Right cardiac atrium (tissue), 5 donors: ENCODE results near the gene GNL1. TPM values are rescaled to one million over a fixed set of nuclear protein-coding genes. Genes with fewer than 3 reads are reported as not detected.

ENCODE experiments used
- ATAC-seq, 2 donors: fragments of 200-7000 bp; cut with Tn5 transposase; one replicate each; pipeline versions ENCODE4 v1.8.0 to v1.9.1; 2020; ENCODE audit warnings: moderate library complexity in 2 of 2, mild to moderate bottlenecking in 1 of 2
- DNase-seq, 3 donors: peaks; one replicate each; pipeline ENCODE4 v3.0.0-alpha.2; 2020
- H3K27ac ChIP-seq: one replicate; pipeline ENCODE4 v1.5.1; 2013; ENCODE audit warnings: mild to moderate bottlenecking, low read length, control low read depth, moderate library complexity
- H3K27me3 ChIP-seq: one replicate; pipeline ENCODE4 v1.6.1; 2013; ENCODE audit not compliant: control insufficient read depth, insufficient read depth
- H3K4me1 ChIP-seq: one replicate; pipeline ENCODE4 v1.6.1; 2013; ENCODE audit warnings: low read length; ENCODE audit not compliant: control insufficient read depth, insufficient read depth
- H3K4me3 ChIP-seq: one replicate; pipeline ENCODE4 v1.5.1; 2013; ENCODE audit warnings: low read length, control low read depth
- H3K9me3 ChIP-seq: one replicate; pipeline ENCODE4 v1.6.1; 2013; ENCODE audit warnings: low read length; ENCODE audit not compliant: control insufficient read depth
- WGBS: extraction: QIAGEN DNeasy Blood & Tissue Kit; methylation state at CpG from one replicate; pipeline ENCODE4 v1.1.7; 2013; 5-methylcytosine and 5-hydroxymethylcytosine counted together
- intact Hi-C, 4 donors: fragments of 100-400 bp; cut with DNase I; formaldehyde crosslinking; loops; one replicate each; pipeline versions ENCODE4 v1.11.0 to v1.14.0; 2022 to 2023
- polyA plus RNA-seq: library from polyadenylated mRNA; stranded (reverse); fragments of 200-250 nt; gene quantifications from one replicate; pipeline ENCODE4 v1.2.3, GENCODE V29; 2013
- total RNA-seq, 4 donors: library from RNA; stranded (reverse); fragmentation: NEBNext Ultra II Directional; extraction: Animal tissue kit (Norgen Biotek cat#: 25700); gene quantifications; one replicate each; pipeline ENCODE4 v1.2.1, GENCODE V29; 2021
- donor health status: healthy with polysubstance abuse.
- donor health status: DM: no; HTN: yes; CAD: no.
- donor health status: DM: no; HTN: no; CAD: no.
- donor health status: DM: no; HTN: yes; CAD: no; lungs with severe emphysema.
- donor health status: DM: yes; HTN: yes; CAD: no.

GNL1 gene
- total and polyA plus RNA-seq, 5 donors, result 22.7 to 33.7 (median 24.2) TPM

- no peaks in the 10 kb centered on the region for H3K27me3 ChIP-seq
- intact Hi-C loops, result loop anchor here in 1 of 4 donors (10.0 kb wide), 1 partner anchor 47 kb away; no protein-coding TSS in a partner anchor
- 98% methylated on average over 1 of the region's 1 CpG for WGBS
- H3K27ac ChIP-seq, result no peak overlapping the region
- no peaks in the 10 kb centered on the region for H3K9me3 ChIP-seq
- ATAC-seq (no peak), DNase-seq (no peak)
- no peaks in the 10 kb centered on the region for H3K4me1 ChIP-seq
- no peak overlapping the region for H3K4me3 ChIP-seq
These were observed 36.0 kb upstream of the GNL1 start for GRCh38 chr6:30592287-30592686.

GRCh38 chr6:30591008-30591407, 34.7 kb upstream of the GNL1 start:
- Histone ChIP-seq H3K27ac (no peak overlapping the region), H3K9me3 (no peaks in the 10 kb centered on the region), H3K27me3 (no peaks in the 10 kb centered on the region), H3K4me1 (no peaks in the 10 kb centered on the region), H3K4me3 (no peak overlapping the region)
- intact Hi-C loops, result loop anchor here in 1 of 4 donors (10.0 kb wide), 1 partner anchor 46 kb away; no protein-coding TSS in a partner anchor
- no peak for DNase-seq
- ATAC-seq, result no peak
- WGBS, result 46% methylated on average over 1 of the region's 1 CpG

- Histone ChIP-seq H3K27me3 (no peaks in the 10 kb centered on the region), H3K27ac (no peak overlapping the region), H3K4me1 (no peaks in the 10 kb centered on the region), H3K4me3 (no peak overlapping the region), H3K9me3 (no peaks in the 10 kb centered on the region)
- WGBS, result 82% methylated on average over 8 of the region's 8 CpGs
- DNase-seq, result no peak
- intact Hi-C loops, result loop anchor here in 1 of 4 donors (10.0 kb wide), 1 partner anchor 46 kb away; no protein-coding TSS in a partner anchor
- ATAC-seq, result no peak
These were observed 34.2 kb upstream of the GNL1 start for GRCh38 chr6:30590509-30590908.

- Histone ChIP-seq H3K9me3 (no peaks in the 10 kb centered on the region), H3K27ac (no peak overlapping the region), H3K4me1 (no peaks in the 10 kb centered on the region), H3K27me3 (no peaks in the 10 kb centered on the region), H3K4me3 (no peak overlapping the region)
- DNase-seq (no peak), ATAC-seq (no peak)
- 93% methylated on average over 15 of the region's 15 CpGs for WGBS
- intact Hi-C loops, result loop anchor here in 1 of 4 donors (10.0 kb wide), 1 partner anchor 45 kb away; no protein-coding TSS in a partner anchor
These were observed 33.6 kb upstream of the GNL1 start for GRCh38 chr6:30589754-30590358.

- ATAC-seq (no peak), DNase-seq (no peak)
- intact Hi-C loops, result no loop called here
- Histone ChIP-seq H3K9me3 (no peaks in the 10 kb centered on the region), H3K4me1 (no peaks in the 10 kb centered on the region), H3K27ac (no peak overlapping the region), H3K4me3 (no peak overlapping the region), H3K27me3 (no peaks in the 10 kb centered on the region)
- WGBS, result 83% methylated on average over 5 of the region's 5 CpGs
These were observed 27.6 kb upstream of the GNL1 start for GRCh38 chr6:30583921-30584320.

- Histone ChIP-seq H3K9me3 (no peaks in the 10 kb centered on the region), H3K27ac (no peak overlapping the region), H3K27me3 (no peaks in the 10 kb centered on the region), H3K4me1 (no peaks in the 10 kb centered on the region), H3K4me3 (no peak overlapping the region)
- ATAC-seq, result no peak
- intact Hi-C loops, result no loop called here
- DNase-seq, result no peak
- 97% methylated on average over 8 of the region's 8 CpGs for WGBS
These were observed 21.8 kb upstream of the GNL1 start for GRCh38 chr6:30578051-30578450.

GRCh38 chr6:30573113-30573512, 16.8 kb upstream of the GNL1 start:
- Histone ChIP-seq H3K4me1 (peaks cover 7% of the 10 kb centered on the region), H3K4me3 (no peak overlapping the region), H3K27ac (no peak overlapping the region), H3K27me3 (no peaks in the 10 kb centered on the region), H3K9me3 (no peaks in the 10 kb centered on the region)
- no peak for ATAC-seq
- intact Hi-C loops, result no loop called here
- DNase-seq, result no peak
- WGBS, result 72% methylated on average over 4 of the region's 4 CpGs

- H3K4me3 ChIP-seq, result peak overlapping the region; percentile 68
- no peak for ATAC-seq
- H3K9me3 ChIP-seq, result no peaks in the 10 kb centered on the region
- H3K27ac ChIP-seq, result no peak overlapping the region
- intact Hi-C loops, result no loop called here
- H3K4me1 ChIP-seq, result peaks cover 7% of the 10 kb centered on the region
- no peaks in the 10 kb centered on the region for H3K27me3 ChIP-seq
- DNase-seq, result no peak
These were observed 15.9 kb upstream of the GNL1 start for GRCh38 chr6:30572148-30572547.

GRCh38 chr6:30571762-30572082, 15.4 kb upstream of the GNL1 start:
- intact Hi-C loops, result no loop called here
- H3K9me3 ChIP-seq, result no peaks in the 10 kb centered on the region
- peaks cover 7% of the 10 kb centered on the region for H3K4me1 ChIP-seq
- peak overlapping the region; percentile 23 for H3K27ac ChIP-seq
- H3K4me3 ChIP-seq, result peak overlapping the region; percentile 68
- DNase-seq (no peak), ATAC-seq (no peak)
- WGBS, result 0% methylated on average over 8 of the region's 8 CpGs
- no peaks in the 10 kb centered on the region for H3K27me3 ChIP-seq

- ATAC-seq (peak; percentile 99), DNase-seq (peak; percentile 99 to 100 (median 100))
- peaks cover 7% of the 10 kb centered on the region for H3K4me1 ChIP-seq
- no peaks in the 10 kb centered on the region for H3K27me3 ChIP-seq
- peak within 1 kb of the TSS; percentile 92 for H3K27ac ChIP-seq
- intact Hi-C loops, result no loop called here
- H3K9me3 ChIP-seq, result no peaks in the 10 kb centered on the region
- peak within 1 kb of the TSS; percentile 68 for H3K4me3 ChIP-seq
- whole genome bisulfite sequencing, result under 1% methylated on average over 59 of the region's 59 CpGs
These were observed 14.9 kb upstream of the GNL1 start, which contains the start of gene ABCF1 for GRCh38 chr6:30571075-30571761. Gene ABCF1 (plus strand): TSS chr6:30571442. CDS start chr6:30571488, 46 bp downstream.

GRCh38 chr6:30570740-30571074, 14.4 kb upstream of the GNL1 start:
- peak overlapping the region; percentile 68 for H3K4me3 ChIP-seq
- 1% methylated on average over 18 of the region's 18 CpGs for WGBS
- H3K27ac ChIP-seq, result peak overlapping the region; percentile 86
- peaks cover 7% of the 10 kb centered on the region for H3K4me1 ChIP-seq
- no peaks in the 10 kb centered on the region for H3K27me3 ChIP-seq
- DNase-seq, result no peak
- H3K9me3 ChIP-seq, result no peaks in the 10 kb centered on the region
- peak; percentile 20 to 35 for ATAC-seq
- intact Hi-C loops, result no loop called here
